WTC11 (cell line): ENCODE measurements around the gene IKZF2. TPM values are rescaled to one million over a fixed set of nuclear protein-coding genes. Genes with fewer than 3 reads are reported as not detected.

Experiments
- ATAC-seq: fragments of 200-7000 bp; cut with Tn5 transposase; 2 replicates; pipeline ENCODE4 v1.10.0; 2021; ENCODE audit warnings: mild to moderate bottlenecking, moderate library complexity
- CTCF ChIA-PET: fragments of 300-600 bp; sonication (Branson Sonifier 250); formaldehyde crosslinking; loops from one replicate; lab custom pipeline; 2021; ENCODE audit warnings: antibody characterized with exemption; lab: Charles Lee
- POLR2A ChIA-PET: fragments of 350-600 bp; sonication (Branson Sonifier 250); formaldehyde crosslinking; loops from one replicate; lab custom pipeline; 2021; ENCODE audit warnings: antibody characterized with exemption; lab: Charles Lee
- DNase-seq: peaks from one replicate; pipeline ENCODE4 v3.0.0; 2021; ENCODE audit warnings: low spot score
- H3K27ac Mint-ChIP-seq: 2 replicates; pipeline ENCODE4 v1.8.0; 2021; ENCODE audit warnings: mixed read lengths
- H3K27me3 Mint-ChIP-seq: 2 replicates; pipeline ENCODE4 v1.8.0; 2021; ENCODE audit warnings: low read depth, mild to moderate bottlenecking, moderate library complexity, mixed read lengths
- H3K36me3 Mint-ChIP-seq: 2 replicates; pipeline ENCODE4 v1.8.0; 2021; ENCODE audit warnings: mixed read lengths
- H3K4me1 Mint-ChIP-seq: 2 replicates; pipeline ENCODE4 v1.8.0; 2022; ENCODE audit warnings: mixed read lengths
- H3K4me3 Mint-ChIP-seq: 2 replicates; pipeline ENCODE4 v1.8.0; 2021; ENCODE audit warnings: mild to moderate bottlenecking, moderate library complexity, mixed read lengths
- H3K9me3 Mint-ChIP-seq: 2 replicates; pipeline ENCODE4 v1.8.0; 2021; ENCODE audit warnings: mixed read lengths
- CBFB ChIP-seq: sonication (generic); formaldehyde crosslinking; IDR thresholded peaks from 2 replicates; pipeline ENCODE4 v1.8.1; 2022; ENCODE audit warnings: mild to moderate bottlenecking, low read depth, missing genetic modification reagents
- CTCF ChIP-seq: fragments of 200-600 bp; IDR thresholded peaks from 2 replicates; pipeline ENCODE4 v1.8.0; 2022; ENCODE audit warnings: antibody characterized with exemption
- E2F5 ChIP-seq: sonication (generic); formaldehyde crosslinking; IDR thresholded peaks from 2 replicates; pipeline ENCODE4 v1.8.1; 2022; ENCODE audit warnings: mild to moderate bottlenecking, moderate library complexity, missing genetic modification reagents
- ESRRA ChIP-seq: sonication (generic); formaldehyde crosslinking; IDR thresholded peaks from 2 replicates; pipeline ENCODE4 v1.8.1; 2022; ENCODE audit warnings: mild to moderate bottlenecking, missing genetic modification reagents, borderline replicate concordance
- ETV6 ChIP-seq: sonication (generic); formaldehyde crosslinking; IDR thresholded peaks from 2 replicates; pipeline ENCODE4 v1.8.1; 2022; ENCODE audit warnings: mild to moderate bottlenecking, missing genetic modification reagents
- FOXP1 ChIP-seq: sonication (generic); formaldehyde crosslinking; IDR thresholded peaks from 2 replicates; pipeline ENCODE4 v1.8.0; 2022; ENCODE audit warnings: missing genetic modification reagents, mild to moderate bottlenecking, moderate library complexity, borderline replicate concordance
- NR1H2 ChIP-seq: sonication (generic); formaldehyde crosslinking; IDR thresholded peaks from 2 replicates; pipeline ENCODE4 v1.9.0; 2021; ENCODE audit warnings: mild to moderate bottlenecking, moderate library complexity, missing genetic modification reagents
- NR3C1 ChIP-seq: sonication (generic); formaldehyde crosslinking; conservative IDR thresholded peaks from 2 replicates; pipeline ENCODE4 v1.8.1; 2023; ENCODE audit warnings: low read depth, mild to moderate bottlenecking, missing genetic modification reagents
- PREB ChIP-seq: sonication (generic); formaldehyde crosslinking; IDR thresholded peaks from 2 replicates; pipeline ENCODE4 v1.8.1; 2022; ENCODE audit warnings: mild to moderate bottlenecking, missing genetic modification reagents, moderate library complexity, borderline replicate concordance
- SP1 ChIP-seq: sonication (generic); formaldehyde crosslinking; conservative IDR thresholded peaks from 2 replicates; pipeline ENCODE4 v1.8.1; 2022; ENCODE audit warnings: missing genetic modification reagents
- TEAD1 ChIP-seq: sonication (generic); formaldehyde crosslinking; IDR thresholded peaks from 2 replicates; pipeline ENCODE4 v1.8.0; 2022; ENCODE audit warnings: mild to moderate bottlenecking, missing genetic modification reagents
- TEAD4 ChIP-seq: sonication (generic); formaldehyde crosslinking; IDR thresholded peaks from 2 replicates; pipeline ENCODE4 v1.8.0; 2022; ENCODE audit warnings: mild to moderate bottlenecking, missing genetic modification reagents
- TP53 ChIP-seq: sonication (generic); formaldehyde crosslinking; IDR thresholded peaks from 2 replicates; pipeline ENCODE4 v1.8.1; 2023; ENCODE audit warnings: mild to moderate bottlenecking, missing genetic modification reagents
- ZBTB21 ChIP-seq: sonication (generic); formaldehyde crosslinking; IDR thresholded peaks from 2 replicates; pipeline ENCODE4 v1.8.1; 2023; ENCODE audit warnings: mild to moderate bottlenecking, missing genetic modification reagents, borderline replicate concordance
- ZNF121 ChIP-seq: sonication (generic); formaldehyde crosslinking; IDR thresholded peaks from 2 replicates; pipeline ENCODE4 v1.8.0; 2023; ENCODE audit warnings: missing genetic modification reagents
- ZNF138 ChIP-seq: sonication (generic); formaldehyde crosslinking; conservative IDR thresholded peaks from 2 replicates; pipeline ENCODE4 v1.8.1; 2022; ENCODE audit warnings: mild to moderate bottlenecking, moderate library complexity, missing genetic modification reagents
- ZNF263 ChIP-seq: sonication (generic); formaldehyde crosslinking; IDR thresholded peaks from 2 replicates; pipeline ENCODE4 v1.8.1; 2022; ENCODE audit warnings: low read depth, mild to moderate bottlenecking, moderate library complexity, missing genetic modification reagents
- ZSCAN18 ChIP-seq: fragments of 250-450 bp; sonication (Bioruptor Pico); IDR thresholded peaks from 2 replicates; pipeline ENCODE4 v2.1.2; 2022; ENCODE audit warnings: mild to moderate bottlenecking, moderate library complexity
- total RNA-seq: library from RNA; stranded (reverse); gene quantifications from 3 replicates; pipeline ENCODE4 v1.2.3, GENCODE V29; 2021
- TF ChIP-seq, protein P1 (sequence below): sonication (generic); formaldehyde crosslinking; IDR thresholded peaks from 2 replicates; pipeline ENCODE4 v1.8.0; 2022; ENCODE audit warnings: mild to moderate bottlenecking, missing genetic modification reagents
- TF ChIP-seq, protein P2 (sequence below): fragments of 250-450 bp; sonication (Bioruptor Pico); IDR thresholded peaks from 2 replicates; pipeline ENCODE4 v1.9.0; 2021; ENCODE audit warnings: mild to moderate bottlenecking, borderline replicate concordance

The IKZF2 gene
- total RNA-seq, 1 experiment from 2014 or later: 4.2 TPM

- TF ChIP-seq CTCF: no peak
- no peak for TF ChIP-seq PREB (CRISPR knock-in tag)
Observed at GRCh38 chr2:213084261-213084660, 67.2 kb downstream of the IKZF2 start (continued).

DNA sequence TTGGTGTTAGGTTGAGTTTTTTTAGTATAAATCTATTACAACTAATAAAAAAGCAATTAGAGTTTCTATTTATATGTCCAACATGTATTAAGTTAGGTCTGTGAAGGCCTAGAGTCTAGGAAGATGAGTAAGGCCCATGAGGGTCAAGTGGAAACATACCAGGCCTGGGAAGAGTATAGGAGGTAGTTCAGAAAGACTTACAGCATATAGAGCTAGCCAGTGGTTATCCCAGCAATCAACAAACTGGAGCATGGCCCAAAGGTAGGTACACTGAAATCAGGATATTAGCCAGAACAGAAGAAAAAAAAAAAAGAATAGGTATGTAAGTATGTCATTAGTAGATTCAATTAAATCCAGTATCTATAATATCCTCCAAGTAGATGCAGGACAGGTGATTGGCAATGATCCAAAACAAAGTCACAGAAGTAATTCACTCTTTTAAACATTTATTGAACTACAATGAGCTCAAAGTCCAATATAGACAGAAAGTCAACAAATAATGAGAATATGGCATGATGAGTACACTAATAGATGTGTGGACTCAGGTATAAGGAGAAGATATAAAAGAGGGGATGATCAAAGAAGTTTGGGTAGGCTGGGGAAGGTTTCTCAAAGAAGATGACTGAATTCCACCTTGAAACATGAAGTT is 70.3 kb downstream of the IKZF2 start:
- POLR2A ChIA-PET: no interaction called here
- Mint-ChIP-seq H3K36me3 (no peaks in the 10 kb centered on the region), H3K27ac (no peak overlapping the region), H3K4me1 (peaks cover 10% of the 10 kb centered on the region), H3K27me3 (no peaks in the 10 kb centered on the region), H3K4me3 (no peak overlapping the region), H3K9me3 (no peaks in the 10 kb centered on the region)
- no peak for DNase-seq
- CTCF ChIA-PET: no interaction called here
- no peak for TF ChIP-seq NR3C1 (CRISPR knock-in tag)
- TF ChIP-seq NR1H2 (CRISPR knock-in tag): no peak
- TF ChIP-seq ZBTB21 (CRISPR knock-in tag): no peak
- TF ChIP-seq TP53 (CRISPR knock-in tag): no peak
- no peak for TF ChIP-seq E2F5 (CRISPR knock-in tag)
- TF ChIP-seq ZNF138 (CRISPR knock-in tag): no peak
- TF ChIP-seq FOXP1 (CRISPR knock-in tag): no peak
- TF ChIP-seq SP1 (CRISPR knock-in tag): no peak
- no peak for TF ChIP-seq ZNF121 (CRISPR knock-in tag)
- no peak for ATAC-seq

DNA sequence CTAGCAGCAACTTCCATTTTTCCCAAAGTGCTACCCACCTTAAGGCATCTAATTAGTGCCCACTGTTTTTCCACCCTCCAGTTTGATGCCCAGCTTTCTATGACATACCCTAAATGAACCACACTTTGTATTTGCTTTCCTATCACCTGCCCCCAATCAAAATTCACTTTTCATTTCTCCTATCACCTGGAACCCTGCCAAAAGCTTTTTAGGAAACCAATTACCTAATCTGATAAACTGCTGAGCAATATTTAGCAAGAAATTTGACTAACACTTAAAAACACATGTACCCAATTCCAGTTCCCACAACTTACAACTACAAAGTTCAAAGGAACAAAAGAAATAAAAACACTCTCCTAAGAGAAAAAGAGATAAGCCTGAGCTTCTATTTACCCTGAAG is 71.7 kb downstream of the IKZF2 start:
- Mint-ChIP-seq H3K9me3 (no peaks in the 10 kb centered on the region), H3K36me3 (no peaks in the 10 kb centered on the region), H3K4me3 (no peak overlapping the region), H3K27me3 (no peaks in the 10 kb centered on the region), H3K4me1 (0 out of 2 replicates have a peak, but pooled peaks cover 2% of the 10 kb centered on the region), H3K27ac (no peak overlapping the region)
- CTCF ChIA-PET: no interaction called here
- POLR2A ChIA-PET: no interaction called here
- TF ChIP-seq ETV6 (CRISPR knock-in tag) (no peak), TP53 (CRISPR knock-in tag) (no peak), ZNF263 (CRISPR knock-in tag) (no peak), TEAD4 (no peak), ESRRA (CRISPR knock-in tag) (no peak), ZNF138 (CRISPR knock-in tag) (no peak), SP1 (CRISPR knock-in tag) (no peak), ZSCAN18 (CRISPR knock-in tag) (no peak), PREB (CRISPR knock-in tag) (no peak), TEAD1 (no peak), CBFB (CRISPR knock-in tag) (no peak)
- TF ChIP-seq, protein P1, sequence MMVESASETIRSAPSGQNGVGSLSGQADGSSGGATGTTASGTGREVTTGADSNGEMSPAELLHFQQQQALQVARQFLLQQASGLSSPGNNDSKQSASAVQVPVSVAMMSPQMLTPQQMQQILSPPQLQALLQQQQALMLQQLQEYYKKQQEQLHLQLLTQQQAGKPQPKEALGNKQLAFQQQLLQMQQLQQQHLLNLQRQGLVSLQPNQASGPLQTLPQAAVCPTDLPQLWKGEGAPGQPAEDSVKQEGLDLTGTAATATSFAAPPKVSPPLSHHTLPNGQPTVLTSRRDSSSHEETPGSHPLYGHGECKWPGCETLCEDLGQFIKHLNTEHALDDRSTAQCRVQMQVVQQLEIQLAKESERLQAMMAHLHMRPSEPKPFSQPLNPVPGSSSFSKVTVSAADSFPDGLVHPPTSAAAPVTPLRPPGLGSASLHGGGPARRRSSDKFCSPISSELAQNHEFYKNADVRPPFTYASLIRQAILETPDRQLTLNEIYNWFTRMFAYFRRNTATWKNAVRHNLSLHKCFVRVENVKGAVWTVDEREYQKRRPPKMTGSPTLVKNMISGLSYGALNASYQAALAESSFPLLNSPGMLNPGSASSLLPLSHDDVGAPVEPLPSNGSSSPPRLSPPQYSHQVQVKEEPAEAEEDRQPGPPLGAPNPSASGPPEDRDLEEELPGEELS (CRISPR knock-in tag): no peak
- TF ChIP-seq, protein P2, sequence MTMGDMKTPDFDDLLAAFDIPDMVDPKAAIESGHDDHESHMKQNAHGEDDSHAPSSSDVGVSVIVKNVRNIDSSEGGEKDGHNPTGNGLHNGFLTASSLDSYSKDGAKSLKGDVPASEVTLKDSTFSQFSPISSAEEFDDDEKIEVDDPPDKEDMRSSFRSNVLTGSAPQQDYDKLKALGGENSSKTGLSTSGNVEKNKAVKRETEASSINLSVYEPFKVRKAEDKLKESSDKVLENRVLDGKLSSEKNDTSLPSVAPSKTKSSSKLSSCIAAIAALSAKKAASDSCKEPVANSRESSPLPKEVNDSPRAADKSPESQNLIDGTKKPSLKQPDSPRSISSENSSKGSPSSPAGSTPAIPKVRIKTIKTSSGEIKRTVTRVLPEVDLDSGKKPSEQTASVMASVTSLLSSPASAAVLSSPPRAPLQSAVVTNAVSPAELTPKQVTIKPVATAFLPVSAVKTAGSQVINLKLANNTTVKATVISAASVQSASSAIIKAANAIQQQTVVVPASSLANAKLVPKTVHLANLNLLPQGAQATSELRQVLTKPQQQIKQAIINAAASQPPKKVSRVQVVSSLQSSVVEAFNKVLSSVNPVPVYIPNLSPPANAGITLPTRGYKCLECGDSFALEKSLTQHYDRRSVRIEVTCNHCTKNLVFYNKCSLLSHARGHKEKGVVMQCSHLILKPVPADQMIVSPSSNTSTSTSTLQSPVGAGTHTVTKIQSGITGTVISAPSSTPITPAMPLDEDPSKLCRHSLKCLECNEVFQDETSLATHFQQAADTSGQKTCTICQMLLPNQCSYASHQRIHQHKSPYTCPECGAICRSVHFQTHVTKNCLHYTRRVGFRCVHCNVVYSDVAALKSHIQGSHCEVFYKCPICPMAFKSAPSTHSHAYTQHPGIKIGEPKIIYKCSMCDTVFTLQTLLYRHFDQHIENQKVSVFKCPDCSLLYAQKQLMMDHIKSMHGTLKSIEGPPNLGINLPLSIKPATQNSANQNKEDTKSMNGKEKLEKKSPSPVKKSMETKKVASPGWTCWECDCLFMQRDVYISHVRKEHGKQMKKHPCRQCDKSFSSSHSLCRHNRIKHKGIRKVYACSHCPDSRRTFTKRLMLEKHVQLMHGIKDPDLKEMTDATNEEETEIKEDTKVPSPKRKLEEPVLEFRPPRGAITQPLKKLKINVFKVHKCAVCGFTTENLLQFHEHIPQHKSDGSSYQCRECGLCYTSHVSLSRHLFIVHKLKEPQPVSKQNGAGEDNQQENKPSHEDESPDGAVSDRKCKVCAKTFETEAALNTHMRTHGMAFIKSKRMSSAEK (CRISPR knock-in tag): no peak
- ATAC-seq: no peak
- DNase-seq: no peak
